Activated B cell treated with CpG ODN at 0.5 μM for 24 hours (primary cell): ENCODE results near the gene IL6ST. TPM values are rescaled to one million over a fixed set of nuclear protein-coding genes. Genes with fewer than 3 reads are reported as not detected.

Experiments used
- ATAC-seq: fragments of 200-7000 bp; cut with Tn5 transposase; one replicate; pipeline ENCODE4 v1.10.0; 2021; ENCODE audit warnings: low read depth, mild to moderate bottlenecking, moderate library complexity
- CTCF ChIA-PET: fragments of 350-600 bp; sonication (Branson Sonifier 250); formaldehyde crosslinking; loops from one replicate; lab custom pipeline; 2021; ENCODE audit warnings: antibody characterized with exemption; lab: Charles Lee
- POLR2A ChIA-PET: fragments of 350-600 bp; sonication (Branson Sonifier 250); formaldehyde crosslinking; loops from one replicate; lab custom pipeline; 2021; ENCODE audit warnings: antibody characterized with exemption; lab: Charles Lee
- DNase-seq: peaks from one replicate; pipeline ENCODE4 v3.0.0; 2022
- H3K27ac Mint-ChIP-seq: one replicate; pipeline ENCODE4 v1.8.0; 2020; ENCODE audit warnings: mixed read lengths
- H3K27me3 Mint-ChIP-seq: one replicate; pipeline ENCODE4 v1.8.0; 2021; ENCODE audit warnings: mixed read lengths
- H3K36me3 Mint-ChIP-seq: one replicate; pipeline ENCODE4 v1.8.0; 2021; ENCODE audit warnings: low read depth, mixed read lengths
- H3K4me1 Mint-ChIP-seq: one replicate; pipeline ENCODE4 v1.8.0; 2021; ENCODE audit warnings: mixed read lengths
- H3K4me3 Mint-ChIP-seq: one replicate; pipeline ENCODE4 v1.8.0; 2020; ENCODE audit warnings: mild to moderate bottlenecking, mixed read lengths
- H3K9me3 Mint-ChIP-seq: one replicate; pipeline ENCODE4 v1.8.0; 2020; ENCODE audit warnings: mixed read lengths
- CTCF ChIP-seq: fragments of 200-600 bp; IDR thresholded peaks from one replicate; pipeline ENCODE4 v1.8.0; 2022; ENCODE audit warnings: antibody characterized with exemption, mild to moderate bottlenecking
- intact Hi-C: fragments of 100-400 bp; cut with micrococcal nuclease; formaldehyde crosslinking; loops from one replicate; pipeline ENCODE4 v1.15.1; 2024
- total RNA-seq: library from RNA; stranded (reverse); gene quantifications from 2 replicates; pipeline ENCODE4 v1.2.3, GENCODE V29; 2022

Gene IL6ST
- total RNA-seq, 1 donor from 2014 or later, result 48.3 TPM

DNA sequence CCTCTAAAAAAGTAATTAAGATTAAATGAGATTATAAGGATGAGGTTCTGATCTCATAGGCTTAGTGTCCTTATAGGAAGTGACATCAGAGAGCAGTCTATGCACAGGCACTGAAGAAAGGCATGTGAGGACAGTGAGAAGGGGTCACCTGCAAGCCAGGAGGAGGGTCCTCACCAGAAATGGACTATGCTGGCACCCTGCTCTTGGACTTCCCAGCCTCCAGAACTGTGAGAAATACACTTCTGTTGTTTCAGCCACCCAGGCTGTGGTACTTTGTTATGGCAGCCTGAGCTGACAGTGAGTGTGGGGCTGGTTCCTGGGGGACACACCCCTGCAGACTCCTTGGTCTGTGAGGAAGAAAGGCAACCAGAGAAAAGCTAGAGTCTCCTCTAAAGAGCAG, 34.7 kb upstream of the IL6ST start:
- H3K27me3 Mint-ChIP-seq, result no peaks in the 10 kb centered on the region
- ChIA-PET POLR2A (no interaction called here), CTCF (no interaction called here)
- intact Hi-C loops, result no loop called here
- ATAC-seq (no peak), DNase-seq (no peak)
- H3K36me3 Mint-ChIP-seq, result no peaks in the 10 kb centered on the region
- H3K9me3 Mint-ChIP-seq, result no peaks in the 10 kb centered on the region
- no peak overlapping the region for H3K27ac Mint-ChIP-seq
- TF ChIP-seq CTCF, result no peak
- no peak overlapping the region for H3K4me3 Mint-ChIP-seq
- peaks cover 4% of the 10 kb centered on the region for H3K4me1 Mint-ChIP-seq

DNA sequence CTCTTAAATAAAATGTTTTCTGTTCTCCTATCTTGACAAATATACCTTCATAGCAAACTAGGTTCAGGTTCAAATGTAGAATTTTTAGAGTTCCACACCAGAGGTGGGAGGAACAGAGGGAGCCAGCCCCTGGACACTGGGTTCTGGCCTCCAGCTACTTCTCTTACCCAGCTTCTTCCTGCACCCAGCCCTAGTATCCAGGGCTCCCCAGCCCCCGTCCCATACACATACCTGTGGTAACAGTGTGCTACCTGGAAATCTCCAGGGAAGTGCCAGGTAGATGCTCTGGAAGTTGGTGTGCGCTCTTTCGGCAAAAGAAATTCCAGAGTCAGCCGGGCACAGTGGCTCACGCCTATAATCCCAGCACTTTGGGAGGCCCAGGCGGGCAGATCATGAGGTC, 33.9 kb upstream of the IL6ST start:
- no peak for TF ChIP-seq CTCF
- intact Hi-C loops, result no loop called here
- Mint-ChIP-seq H3K36me3 (no peaks in the 10 kb centered on the region), H3K4me3 (no peak overlapping the region), H3K27me3 (no peaks in the 10 kb centered on the region), H3K4me1 (peaks cover 4% of the 10 kb centered on the region), H3K27ac (no peak overlapping the region), H3K9me3 (no peaks in the 10 kb centered on the region)
- ATAC-seq (no peak), DNase-seq (no peak)
- ChIA-PET POLR2A (no interaction called here), CTCF (no interaction called here)

DNA sequence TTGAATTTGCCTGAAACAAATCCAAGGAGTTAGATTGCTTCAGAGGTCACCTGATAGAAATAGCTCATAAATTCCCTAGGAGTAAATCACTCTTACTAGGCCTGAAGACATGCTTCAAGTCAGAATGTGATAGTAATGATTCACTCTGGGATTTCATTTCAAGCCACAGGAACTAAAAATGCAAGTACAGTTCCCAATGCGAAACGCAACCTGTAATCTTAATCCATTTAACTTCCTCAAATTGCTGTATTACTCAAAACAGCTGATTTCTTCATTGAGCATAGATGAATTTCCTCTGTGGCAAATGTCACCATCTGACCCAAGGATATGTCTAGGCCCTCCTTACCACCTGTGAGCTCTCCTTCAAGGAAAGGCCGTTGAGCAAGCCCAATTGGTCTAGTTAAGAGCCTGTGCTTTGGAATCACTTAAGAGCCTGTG, 32.1 kb upstream of the IL6ST start:
- no peak for TF ChIP-seq CTCF
- ATAC-seq (peak; percentile 40), DNase-seq (no peak)
- ChIA-PET CTCF (interaction anchor here (0.6 to 0.8 kb wide), 2 partner anchors 20 to 40 kb away, joined by 3 read pairs; no protein-coding TSS in a partner anchor), POLR2A (no interaction called here)
- peaks cover 4% of the 10 kb centered on the region for H3K27me3 Mint-ChIP-seq
- H3K9me3 Mint-ChIP-seq, result no peaks in the 10 kb centered on the region
- intact Hi-C loops, result loop anchor here (2.0 kb wide), 1 partner anchor 32 kb away; the partner anchor contains the start of gene IL6ST
- H3K36me3 Mint-ChIP-seq, result no peaks in the 10 kb centered on the region
- H3K4me1 Mint-ChIP-seq, result peaks cover 4% of the 10 kb centered on the region
- no peak overlapping the region for H3K4me3 Mint-ChIP-seq
- H3K27ac Mint-ChIP-seq, result no peak overlapping the region

DNA sequence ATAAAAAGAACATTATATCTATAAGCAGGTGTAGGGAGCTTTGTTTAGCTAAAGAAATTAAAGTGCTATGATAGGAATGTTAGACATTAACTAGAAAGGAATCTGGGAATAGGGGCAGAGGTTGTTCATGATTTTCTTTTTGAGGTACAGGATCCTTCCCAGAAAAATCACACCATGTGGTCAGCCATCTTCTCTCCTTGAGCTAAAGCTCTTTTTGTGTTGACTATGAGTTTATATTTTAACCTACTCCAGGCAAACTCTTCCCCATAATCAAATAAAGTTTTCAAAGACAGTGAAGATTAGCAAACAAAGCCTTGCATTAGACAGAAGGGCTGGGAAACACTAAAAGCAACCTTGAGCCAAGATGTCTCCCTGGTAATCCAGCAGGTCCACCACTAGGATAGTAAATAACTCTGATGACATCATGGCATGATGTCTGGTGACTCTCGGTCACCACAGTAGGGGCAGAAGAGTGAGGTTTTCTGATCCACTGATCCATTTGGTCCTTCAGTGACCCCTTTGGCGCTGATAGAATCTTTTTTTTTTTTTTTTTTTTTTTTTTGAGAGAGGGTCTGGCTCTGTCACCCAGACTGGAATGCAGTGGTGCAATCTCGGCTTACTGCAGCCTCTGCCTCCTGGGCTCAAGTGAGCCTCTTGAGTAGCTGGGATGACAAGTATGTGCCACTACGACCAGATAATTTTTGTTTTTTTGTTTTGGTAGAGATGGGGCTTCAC, 30.6 kb upstream of the IL6ST start:
- CTCF ChIA-PET, result no interaction called here
- POLR2A ChIA-PET, result no interaction called here
- intact Hi-C loops, result no loop called here
- Mint-ChIP-seq H3K9me3 (no peaks in the 10 kb centered on the region), H3K36me3 (no peaks in the 10 kb centered on the region), H3K4me1 (peaks cover 4% of the 10 kb centered on the region), H3K27ac (no peak overlapping the region), H3K4me3 (no peak overlapping the region), H3K27me3 (peaks cover 6% of the 10 kb centered on the region)
- no peak for TF ChIP-seq CTCF
- ATAC-seq (no peak), DNase-seq (no peak)

GRCh38 chr5:56024810-56025150, 30.0 kb upstream of the IL6ST start:
- H3K27ac Mint-ChIP-seq, result no peak overlapping the region
- ATAC-seq, result no peak
- DNase-seq, result no peak
- no peak overlapping the region for H3K4me3 Mint-ChIP-seq
- intact Hi-C loops, result no loop called here
- no peak for TF ChIP-seq CTCF
- no peaks in the 10 kb centered on the region for H3K9me3 Mint-ChIP-seq
- H3K4me1 Mint-ChIP-seq, result peaks cover 4% of the 10 kb centered on the region
- ChIA-PET CTCF (no interaction called here), POLR2A (no interaction called here)
- peaks cover 6% of the 10 kb centered on the region for H3K27me3 Mint-ChIP-seq
- H3K36me3 Mint-ChIP-seq, result no peaks in the 10 kb centered on the region
